ENCODE data around the gene RPL39L.

The RPL39L gene

DNA sequence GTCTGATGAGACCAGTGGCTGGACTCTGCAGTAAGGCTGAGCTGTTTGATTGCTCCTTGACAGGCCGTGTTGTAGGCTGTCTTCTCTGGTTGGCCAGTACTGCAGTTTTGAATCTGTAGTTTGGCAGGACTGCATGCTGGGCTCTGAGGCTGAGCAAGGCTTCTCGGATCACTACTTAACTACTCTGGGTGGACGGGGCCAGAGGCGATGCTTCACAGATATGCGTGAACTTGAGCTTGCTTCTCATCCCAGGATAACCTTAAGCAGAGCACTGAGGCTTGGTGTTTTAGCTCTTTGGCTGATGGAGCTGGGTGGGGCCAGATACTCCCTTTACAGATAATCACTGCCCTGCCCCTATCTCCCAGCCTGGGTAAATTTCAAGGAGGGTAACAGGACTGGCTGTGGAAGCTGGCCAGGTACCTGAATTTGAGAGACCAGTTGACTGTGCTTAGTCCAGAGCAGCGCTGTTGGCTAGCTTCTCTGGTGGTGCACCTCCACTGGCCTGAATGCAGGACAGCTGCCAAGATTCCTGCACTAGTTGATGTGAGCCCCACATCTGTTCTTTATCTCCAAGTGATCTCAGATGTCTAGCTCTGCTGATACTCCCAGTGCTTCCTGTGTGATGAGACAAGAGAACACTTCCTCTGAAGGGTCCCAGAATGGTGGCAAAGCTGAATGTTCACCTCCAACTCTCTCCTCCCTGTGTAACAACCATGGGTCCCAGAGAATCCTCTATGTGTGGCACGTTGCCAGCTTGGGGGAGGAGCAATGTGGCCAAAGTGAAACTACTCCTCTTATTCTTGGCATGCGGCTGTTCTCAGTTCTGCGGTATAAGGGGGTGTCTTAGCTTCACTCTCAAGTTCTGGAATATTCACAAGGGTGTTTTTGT, 37.9 kb downstream of the RPL39L start:
- no peak for DNase-seq (ENCODE audit: insufficient read length, low spot score)
- FAIRE-seq: no peak
- TF ChIP-seq, protein P1, sequence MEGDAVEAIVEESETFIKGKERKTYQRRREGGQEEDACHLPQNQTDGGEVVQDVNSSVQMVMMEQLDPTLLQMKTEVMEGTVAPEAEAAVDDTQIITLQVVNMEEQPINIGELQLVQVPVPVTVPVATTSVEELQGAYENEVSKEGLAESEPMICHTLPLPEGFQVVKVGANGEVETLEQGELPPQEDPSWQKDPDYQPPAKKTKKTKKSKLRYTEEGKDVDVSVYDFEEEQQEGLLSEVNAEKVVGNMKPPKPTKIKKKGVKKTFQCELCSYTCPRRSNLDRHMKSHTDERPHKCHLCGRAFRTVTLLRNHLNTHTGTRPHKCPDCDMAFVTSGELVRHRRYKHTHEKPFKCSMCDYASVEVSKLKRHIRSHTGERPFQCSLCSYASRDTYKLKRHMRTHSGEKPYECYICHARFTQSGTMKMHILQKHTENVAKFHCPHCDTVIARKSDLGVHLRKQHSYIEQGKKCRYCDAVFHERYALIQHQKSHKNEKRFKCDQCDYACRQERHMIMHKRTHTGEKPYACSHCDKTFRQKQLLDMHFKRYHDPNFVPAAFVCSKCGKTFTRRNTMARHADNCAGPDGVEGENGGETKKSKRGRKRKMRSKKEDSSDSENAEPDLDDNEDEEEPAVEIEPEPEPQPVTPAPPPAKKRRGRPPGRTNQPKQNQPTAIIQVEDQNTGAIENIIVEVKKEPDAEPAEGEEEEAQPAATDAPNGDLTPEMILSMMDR (IDR thresholded peaks at IDR 0.05; ENCODE audit: insufficient read depth, missing control alignments): no peak

DNA sequence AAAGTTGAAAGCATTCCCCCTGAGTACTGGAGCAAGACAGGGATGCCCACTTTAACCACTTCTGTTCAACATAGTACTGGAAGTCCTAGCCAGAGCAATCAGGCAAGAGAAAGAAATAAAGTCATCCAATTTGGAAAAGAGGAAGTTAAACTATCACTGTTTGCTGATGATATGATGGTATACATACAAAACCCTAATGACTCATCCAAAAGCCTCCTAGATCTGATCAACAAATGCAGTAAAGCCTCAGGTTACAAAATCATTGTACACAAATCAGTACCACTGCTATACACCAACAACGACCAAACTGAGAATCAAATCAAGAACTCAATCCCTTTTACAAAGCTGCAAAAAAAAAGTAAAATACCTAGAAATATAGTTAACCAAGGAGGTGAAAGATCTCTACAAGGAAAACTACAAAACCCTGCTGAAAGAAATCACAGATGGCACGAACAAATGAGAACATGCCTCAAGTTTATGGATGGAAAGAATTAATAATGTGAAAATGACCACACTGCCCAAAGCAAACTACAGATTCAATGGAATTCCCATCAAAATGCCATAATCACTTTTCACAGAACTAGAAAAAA, 40.3 kb downstream of the RPL39L start:
- FAIRE-seq (no peak), DNase-seq (ENCODE audit: insufficient read length, low spot score) (no peak)
- TF ChIP-seq, protein P1 (IDR thresholded peaks at IDR 0.05; ENCODE audit: insufficient read depth, missing control alignments): no peak

DNA sequence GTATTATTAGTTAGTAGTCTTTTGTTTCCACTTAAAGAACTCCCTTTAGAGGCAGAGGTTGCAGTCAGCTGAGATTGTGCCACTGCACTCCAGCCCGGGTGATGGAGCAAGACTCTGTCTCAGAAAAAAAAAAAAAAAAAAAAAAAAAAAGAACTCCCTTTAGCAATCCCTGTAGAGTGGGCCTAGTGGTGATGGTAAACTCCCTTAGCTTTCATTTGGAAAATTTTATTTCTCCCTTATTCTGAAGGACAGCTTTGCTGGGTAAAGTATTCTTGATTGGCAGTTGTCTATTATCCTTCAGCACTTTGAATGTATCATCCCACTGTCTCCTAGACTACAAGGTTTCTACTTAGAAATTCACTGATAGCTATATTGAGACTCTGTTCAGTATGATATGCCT, 46.0 kb downstream of the RPL39L start:
- FAIRE-seq (no peak), DNase-seq (ENCODE audit: insufficient read length, low spot score) (no peak)
- TF ChIP-seq, protein P1 (IDR thresholded peaks at IDR 0.05; ENCODE audit: insufficient read depth, missing control alignments): no peak

DNA sequence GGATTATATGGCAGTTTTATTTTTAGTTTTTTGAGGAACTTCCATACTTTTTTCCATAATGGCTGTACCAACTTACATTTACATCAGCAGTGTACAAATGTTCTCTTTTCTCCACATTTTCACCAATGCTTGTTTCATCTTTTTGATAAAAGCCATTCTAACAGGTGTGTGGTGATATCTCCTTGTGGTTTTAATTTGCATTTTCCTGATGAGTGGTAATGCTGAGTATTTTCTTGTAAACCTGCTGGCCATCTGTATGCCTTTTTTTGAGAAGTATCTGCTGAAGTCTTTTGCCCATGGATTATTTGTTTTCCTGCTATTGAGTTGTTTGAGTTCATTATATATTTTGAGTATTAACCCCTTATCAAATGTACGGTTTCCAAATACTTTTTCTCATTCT, 50.6 kb downstream of the RPL39L start:
- TF ChIP-seq, protein P1 (IDR thresholded peaks at IDR 0.05; ENCODE audit: insufficient read depth, missing control alignments): no peak
- no peak for FAIRE-seq
- no peak for DNase-seq (ENCODE audit: insufficient read length, low spot score)

DNA sequence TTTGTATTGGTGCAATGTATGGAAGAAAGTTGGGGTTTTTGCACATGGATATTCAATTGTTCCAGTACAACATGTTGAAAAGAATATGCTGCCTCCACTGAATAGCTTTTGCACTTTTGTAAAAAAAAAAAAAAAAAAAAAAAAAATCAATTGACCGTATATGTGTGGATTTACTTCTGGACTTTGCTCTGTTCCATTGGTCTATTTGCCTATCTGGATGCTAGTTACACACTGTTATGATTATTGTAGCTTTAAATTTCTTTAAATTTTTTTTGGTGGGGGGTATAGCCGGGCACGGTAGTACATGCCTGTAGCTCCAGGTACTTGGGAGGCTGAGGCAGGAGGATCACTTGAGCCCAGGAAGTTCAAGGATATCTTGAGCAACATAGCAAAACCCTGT, 52.5 kb downstream of the RPL39L start:
- DNase-seq (ENCODE audit: insufficient read length, low spot score) (no peak), FAIRE-seq (no peak)
- TF ChIP-seq, protein P1 (IDR thresholded peaks at IDR 0.05; ENCODE audit: insufficient read depth, missing control alignments): no peak

DNA sequence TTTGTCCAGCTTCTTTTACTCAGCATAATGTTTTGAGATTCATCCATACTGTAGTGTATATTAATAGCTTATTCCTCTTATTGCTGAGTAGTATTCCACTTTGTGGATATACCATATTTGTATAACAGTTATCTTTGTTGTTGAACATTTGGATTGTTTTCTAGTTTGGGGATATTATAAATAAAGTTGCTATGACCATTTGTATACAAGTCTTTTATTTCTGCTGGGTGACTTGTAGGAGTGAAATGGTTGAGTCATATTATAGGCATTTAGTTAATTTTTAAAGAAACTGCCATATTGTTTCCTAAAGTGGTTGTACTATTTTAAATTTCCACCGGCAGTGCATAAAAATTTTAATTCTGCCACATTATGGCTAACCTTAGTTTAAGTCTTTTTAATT, 53.4 kb downstream of the RPL39L start:
- DNase-seq (ENCODE audit: insufficient read length, low spot score): no peak
- TF ChIP-seq, protein P1 (IDR thresholded peaks at IDR 0.05; ENCODE audit: insufficient read depth, missing control alignments): no peak
- no peak for FAIRE-seq

Data from D721Med (cell line).